ENCODE results near the gene DYNC1H1.
"Not testable (repeated sequence)": the region's sequence is repeated elsewhere in the genome, so short reads cannot be mapped to it uniquely, and the experiment has no call there.

DNA sequence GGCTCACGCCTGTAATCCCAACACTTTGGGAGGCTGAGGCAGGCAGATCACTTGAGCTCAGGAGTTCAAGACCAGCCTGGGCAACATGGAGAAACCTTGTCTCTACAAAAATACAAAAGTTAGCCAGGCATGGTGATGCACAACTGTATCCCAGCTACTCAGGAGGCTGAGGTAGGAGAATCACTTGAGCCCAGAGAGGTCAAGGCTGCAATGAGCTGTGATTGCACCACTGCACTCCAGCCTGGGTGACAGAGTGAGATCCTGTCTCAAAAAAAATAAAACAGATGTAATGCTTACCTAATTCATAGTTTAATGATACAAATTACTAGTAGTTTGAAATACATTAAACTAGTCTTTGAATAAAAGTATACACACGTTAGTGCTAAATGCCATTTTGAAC lies 7.1 kb downstream of the DYNC1H1 start:
- TF ChIP-seq, protein P1, sequence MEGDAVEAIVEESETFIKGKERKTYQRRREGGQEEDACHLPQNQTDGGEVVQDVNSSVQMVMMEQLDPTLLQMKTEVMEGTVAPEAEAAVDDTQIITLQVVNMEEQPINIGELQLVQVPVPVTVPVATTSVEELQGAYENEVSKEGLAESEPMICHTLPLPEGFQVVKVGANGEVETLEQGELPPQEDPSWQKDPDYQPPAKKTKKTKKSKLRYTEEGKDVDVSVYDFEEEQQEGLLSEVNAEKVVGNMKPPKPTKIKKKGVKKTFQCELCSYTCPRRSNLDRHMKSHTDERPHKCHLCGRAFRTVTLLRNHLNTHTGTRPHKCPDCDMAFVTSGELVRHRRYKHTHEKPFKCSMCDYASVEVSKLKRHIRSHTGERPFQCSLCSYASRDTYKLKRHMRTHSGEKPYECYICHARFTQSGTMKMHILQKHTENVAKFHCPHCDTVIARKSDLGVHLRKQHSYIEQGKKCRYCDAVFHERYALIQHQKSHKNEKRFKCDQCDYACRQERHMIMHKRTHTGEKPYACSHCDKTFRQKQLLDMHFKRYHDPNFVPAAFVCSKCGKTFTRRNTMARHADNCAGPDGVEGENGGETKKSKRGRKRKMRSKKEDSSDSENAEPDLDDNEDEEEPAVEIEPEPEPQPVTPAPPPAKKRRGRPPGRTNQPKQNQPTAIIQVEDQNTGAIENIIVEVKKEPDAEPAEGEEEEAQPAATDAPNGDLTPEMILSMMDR (IDR thresholded peaks at IDR 0.05), result not testable (repeated sequence)
- TF ChIP-seq POLR2A (IDR thresholded peaks at IDR 0.05), result not testable (repeated sequence)

Measured in adrenal gland (tissue), 5 donors.